ENCODE data around the gene FGF16. TPM values are rescaled to one million over a fixed set of nuclear protein-coding genes. Genes with fewer than 3 reads are reported as not detected.
"Not testable (repeated sequence)": the region's sequence is repeated elsewhere in the genome, so short reads cannot be mapped to it uniquely, and the experiment has no call there.

FGF16 gene
- polyA plus RNA-seq (2013) = 4.3 TPM

DNA sequence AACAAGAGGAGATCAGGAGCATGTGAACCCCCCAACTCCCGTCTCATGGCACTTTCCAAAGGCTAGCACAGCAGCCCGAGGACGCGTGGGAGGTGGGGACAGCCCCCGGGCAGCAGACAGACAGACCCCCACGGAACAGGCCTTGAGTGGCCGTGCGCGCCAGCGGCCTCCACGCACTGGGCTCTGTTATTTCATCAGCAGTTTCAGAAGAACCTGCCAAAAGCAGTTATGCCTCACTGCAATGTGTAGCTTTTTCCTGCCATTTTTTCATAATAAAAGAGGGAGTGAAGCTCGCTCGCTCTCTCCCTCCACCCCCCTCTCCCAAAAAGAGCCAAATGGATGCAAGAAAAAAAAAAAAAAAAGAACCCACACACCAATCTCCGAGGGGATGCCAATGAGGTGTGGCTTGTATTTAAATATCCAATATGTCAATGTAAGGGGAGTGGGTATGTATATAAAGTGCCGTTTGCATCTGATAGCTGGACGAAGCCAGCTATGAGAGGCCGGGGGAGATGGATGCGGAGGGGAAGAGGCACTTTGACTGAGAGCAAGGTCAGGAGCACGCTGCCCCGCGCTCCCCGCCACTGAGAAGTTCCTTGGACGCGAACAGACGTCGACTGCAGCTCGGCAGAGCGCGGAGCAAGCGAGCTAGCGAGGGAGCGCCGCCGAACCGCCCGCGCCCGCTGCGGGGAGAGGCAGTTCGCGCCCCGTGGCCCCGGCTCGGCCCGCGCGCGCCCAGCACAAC is at the start of gene FGF16:
Gene FGF16, plus strand, starts transcription at position 482 of the 745 bp plus-strand sequence. CDS start 286 bp downstream, outside the sequence.
- peaks cover 0 to 5% (median 0%) of the 10 kb centered on the region in 5 experiments for H3K27me3 ChIP-seq (replicated peaks in 2 of 5; ENCODE audit: control insufficient read depth in 4 of 5, insufficient read depth in 5 of 5, low read length in 4 of 5)
- DNase-seq = peak; percentile 18 to 57 (median 35)
- H3K4me3 ChIP-seq (ENCODE audit: control insufficient read depth in 1 of 7, extremely low read depth in 1 of 7, insufficient read depth in 4 of 7, low read depth in 2 of 7, low read length in 6 of 7) = peak within 1 kb of the TSS; percentile 43 to 76 (median 59)
- no peaks in the 10 kb centered on the region for H3K36me3 ChIP-seq (ENCODE audit: control insufficient read depth in 4 of 4, insufficient read depth in 4 of 4, low read length in 3 of 4)
- peaks cover 4 to 77% (median 37%) of the 10 kb centered on the region in 4 experiments for H3K4me1 ChIP-seq (ENCODE audit: control extremely low read depth in 1 of 4, control insufficient read depth in 4 of 4, insufficient read depth in 4 of 4, low read length in 3 of 4)
- 37% methylated on average over 46 of the region's 48 CpGs for WGBS (ENCODE audit: insufficient coverage)
- H3K9me3 ChIP-seq (ENCODE audit: control extremely low read depth in 1 of 5, control insufficient read depth in 4 of 5, insufficient read depth in 2 of 5, low read depth in 1 of 5, low read length in 4 of 5) = no peaks in the 10 kb centered on the region
- peak within 1 kb of the TSS; percentile 46 to 70 for H3K27ac ChIP-seq (ENCODE audit: insufficient read depth in 1 of 2, low read depth in 1 of 2, low read length in 2 of 2, poor library complexity in 1 of 2, severe bottlenecking in 2 of 2)
- ChIA-PET CTCF (interaction anchor here (0.5 to 1.9 kb wide), 3 partner anchors 9 to 402 kb away, joined by 3 to 7 read pairs (median 3); no protein-coding TSS in a partner anchor), POLR2A (interaction anchor here (1.6 kb wide), 1 partner anchor 16 kb away, joined by 5 read pairs; no protein-coding TSS in a partner anchor)

- ChIA-PET CTCF (no interaction called here), POLR2A (no interaction called here)
- 77% methylated on average over 2 of the region's 3 CpGs for WGBS (ENCODE audit: insufficient coverage)
- H3K27ac ChIP-seq (ENCODE audit: insufficient read depth in 1 of 2, low read depth in 1 of 2, low read length in 2 of 2, poor library complexity in 1 of 2, severe bottlenecking in 2 of 2) = no peak overlapping the region
- H3K4me3 ChIP-seq (ENCODE audit: control insufficient read depth in 1 of 7, extremely low read depth in 1 of 7, insufficient read depth in 4 of 7, low read depth in 2 of 7, low read length in 6 of 7) = no peak overlapping the region
- H3K27me3 ChIP-seq (replicated peaks in 2 of 5; ENCODE audit: control insufficient read depth in 4 of 5, insufficient read depth in 5 of 5, low read length in 4 of 5) = no peaks in the 10 kb centered on the region
- H3K36me3 ChIP-seq (ENCODE audit: control insufficient read depth in 4 of 4, insufficient read depth in 4 of 4, low read length in 3 of 4) = no peaks in the 10 kb centered on the region
- DNase-seq = no peak
- no peaks in the 10 kb centered on the region for H3K9me3 ChIP-seq (ENCODE audit: control extremely low read depth in 1 of 5, control insufficient read depth in 4 of 5, insufficient read depth in 2 of 5, low read depth in 1 of 5, low read length in 4 of 5)
- H3K4me1 ChIP-seq (ENCODE audit: control extremely low read depth in 1 of 4, control insufficient read depth in 4 of 4, insufficient read depth in 4 of 4, low read length in 3 of 4) = no peaks in the 10 kb centered on the region
These were observed 48.7 kb upstream of the FGF16 start for GRCh38 chrX:77398330-77398954.

DNA sequence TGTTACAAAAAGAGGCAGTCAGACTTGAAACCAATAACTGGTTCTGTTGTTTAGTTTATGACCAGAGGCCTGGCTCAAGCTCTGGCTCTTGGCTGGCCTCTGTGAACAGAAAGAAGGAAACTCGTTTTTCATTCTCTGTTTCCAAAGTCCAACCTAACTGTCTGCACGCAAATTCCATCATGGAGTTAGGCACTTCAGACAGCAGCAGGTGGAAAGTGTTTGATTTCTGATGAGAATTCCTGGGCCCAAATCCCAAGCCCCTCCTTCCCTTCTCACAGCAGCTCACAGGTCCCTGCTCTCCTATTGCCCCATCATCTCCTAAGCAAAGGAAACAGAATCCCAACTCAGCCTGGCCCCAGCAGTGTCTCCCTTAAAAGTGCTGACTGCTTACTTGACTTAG is 42.8 kb upstream of the FGF16 start:
- 50% methylated on average over 1 of the region's 2 CpGs for WGBS (ENCODE audit: insufficient coverage)
- H3K36me3 ChIP-seq (ENCODE audit: control insufficient read depth in 4 of 4, insufficient read depth in 4 of 4, low read length in 3 of 4) = no peaks in the 10 kb centered on the region
- no peaks in the 10 kb centered on the region for H3K27me3 ChIP-seq (replicated peaks in 2 of 5; ENCODE audit: control insufficient read depth in 4 of 5, insufficient read depth in 5 of 5, low read length in 4 of 5)
- POLR2A ChIA-PET = no interaction called here
- H3K9me3 ChIP-seq (ENCODE audit: control extremely low read depth in 1 of 5, control insufficient read depth in 4 of 5, insufficient read depth in 2 of 5, low read depth in 1 of 5, low read length in 4 of 5) = no peaks in the 10 kb centered on the region
- H3K4me1 ChIP-seq (ENCODE audit: control extremely low read depth in 1 of 4, control insufficient read depth in 4 of 4, insufficient read depth in 4 of 4, low read length in 3 of 4) = no peaks in the 10 kb centered on the region
- H3K27ac ChIP-seq (ENCODE audit: insufficient read depth in 1 of 2, low read depth in 1 of 2, low read length in 2 of 2, poor library complexity in 1 of 2, severe bottlenecking in 2 of 2) = no peak overlapping the region
- H3K4me3 ChIP-seq (ENCODE audit: control insufficient read depth in 1 of 7, extremely low read depth in 1 of 7, insufficient read depth in 4 of 7, low read depth in 2 of 7, low read length in 6 of 7) = no peak overlapping the region
- DNase-seq = no peak
- CTCF ChIA-PET = no interaction called here

GRCh38 chrX:77407821-77408220 is 39.4 kb upstream of the FGF16 start:
- DNase-seq; H3K4me3 ChIP-seq (ENCODE audit: control insufficient read depth in 1 of 7, extremely low read depth in 1 of 7, insufficient read depth in 4 of 7, low read depth in 2 of 7, low read length in 6 of 7); H3K27me3 ChIP-seq (replicated peaks in 2 of 5; ENCODE audit: control insufficient read depth in 4 of 5, insufficient read depth in 5 of 5, low read length in 4 of 5); CTCF ChIA-PET; H3K9me3 ChIP-seq (ENCODE audit: control extremely low read depth in 1 of 5, control insufficient read depth in 4 of 5, insufficient read depth in 2 of 5, low read depth in 1 of 5, low read length in 4 of 5); H3K27ac ChIP-seq (ENCODE audit: insufficient read depth in 1 of 2, low read depth in 1 of 2, low read length in 2 of 2, poor library complexity in 1 of 2, severe bottlenecking in 2 of 2); POLR2A ChIA-PET; H3K4me1 ChIP-seq (ENCODE audit: control extremely low read depth in 1 of 4, control insufficient read depth in 4 of 4, insufficient read depth in 4 of 4, low read length in 3 of 4); H3K36me3 ChIP-seq (ENCODE audit: control insufficient read depth in 4 of 4, insufficient read depth in 4 of 4, low read length in 3 of 4): not testable (repeated sequence)
- no CpG with 5 or more reads among the region's 1 CpG for WGBS (ENCODE audit: insufficient coverage)

GRCh38 chrX:77412631-77413030 is 34.6 kb upstream of the FGF16 start:
- H3K27ac ChIP-seq (ENCODE audit: insufficient read depth in 1 of 2, low read depth in 1 of 2, low read length in 2 of 2, poor library complexity in 1 of 2, severe bottlenecking in 2 of 2) = no peak overlapping the region
- DNase-seq = no peak
- H3K36me3 ChIP-seq (ENCODE audit: control insufficient read depth in 4 of 4, insufficient read depth in 4 of 4, low read length in 3 of 4) = no peaks in the 10 kb centered on the region
- H3K9me3 ChIP-seq (ENCODE audit: control extremely low read depth in 1 of 5, control insufficient read depth in 4 of 5, insufficient read depth in 2 of 5, low read depth in 1 of 5, low read length in 4 of 5) = peaks cover 0 to 3% (median 0%) of the 10 kb centered on the region in 5 experiments
- WGBS (ENCODE audit: insufficient coverage) = 79% methylated on average over 3 of the region's 3 CpGs
- CTCF ChIA-PET = no interaction called here
- POLR2A ChIA-PET = no interaction called here
- no peak overlapping the region for H3K4me3 ChIP-seq (ENCODE audit: control insufficient read depth in 1 of 7, extremely low read depth in 1 of 7, insufficient read depth in 4 of 7, low read depth in 2 of 7, low read length in 6 of 7)
- H3K27me3 ChIP-seq (replicated peaks in 2 of 5; ENCODE audit: control insufficient read depth in 4 of 5, insufficient read depth in 5 of 5, low read length in 4 of 5) = no peaks in the 10 kb centered on the region
- no peaks in the 10 kb centered on the region for H3K4me1 ChIP-seq (ENCODE audit: control extremely low read depth in 1 of 4, control insufficient read depth in 4 of 4, insufficient read depth in 4 of 4, low read length in 3 of 4)

DNA sequence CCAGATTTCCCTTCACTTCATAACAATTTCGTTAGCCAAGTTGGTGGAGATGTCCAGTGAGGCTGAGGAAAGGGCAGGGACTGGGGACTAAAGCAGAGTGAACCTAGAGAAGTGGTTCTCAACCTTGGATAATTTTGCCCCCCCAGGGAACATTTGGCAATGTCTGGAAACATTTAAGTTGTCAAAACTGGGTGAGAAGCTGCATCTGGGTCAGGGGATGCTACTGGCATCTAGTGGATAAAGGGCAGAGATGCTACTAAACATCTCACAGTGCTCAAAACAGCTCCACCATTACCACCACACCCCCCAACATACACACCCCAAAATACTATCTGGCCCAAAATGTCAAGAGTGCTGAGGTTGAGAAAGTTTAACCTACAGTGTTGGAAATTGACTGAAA is 32.0 kb upstream of the FGF16 start:
- peaks cover 0 to under 1% (median 0%) of the 10 kb centered on the region in 5 experiments for H3K9me3 ChIP-seq (ENCODE audit: control extremely low read depth in 1 of 5, control insufficient read depth in 4 of 5, insufficient read depth in 2 of 5, low read depth in 1 of 5, low read length in 4 of 5)
- no peaks in the 10 kb centered on the region for H3K4me1 ChIP-seq (ENCODE audit: control extremely low read depth in 1 of 4, control insufficient read depth in 4 of 4, insufficient read depth in 4 of 4, low read length in 3 of 4)
- no peak overlapping the region for H3K4me3 ChIP-seq (ENCODE audit: control insufficient read depth in 1 of 7, extremely low read depth in 1 of 7, insufficient read depth in 4 of 7, low read depth in 2 of 7, low read length in 6 of 7)
- WGBS (ENCODE audit: insufficient coverage) = no CpG with 5 or more reads among the region's 1 CpG
- ChIA-PET POLR2A (no interaction called here), CTCF (no interaction called here)
- H3K27me3 ChIP-seq (replicated peaks in 2 of 5; ENCODE audit: control insufficient read depth in 4 of 5, insufficient read depth in 5 of 5, low read length in 4 of 5) = no peaks in the 10 kb centered on the region
- H3K27ac ChIP-seq (ENCODE audit: insufficient read depth in 1 of 2, low read depth in 1 of 2, low read length in 2 of 2, poor library complexity in 1 of 2, severe bottlenecking in 2 of 2) = no peak overlapping the region
- peak in 1 of 3 donors; percentile 4 for DNase-seq
- no peaks in the 10 kb centered on the region for H3K36me3 ChIP-seq (ENCODE audit: control insufficient read depth in 4 of 4, insufficient read depth in 4 of 4, low read length in 3 of 4)

DNA sequence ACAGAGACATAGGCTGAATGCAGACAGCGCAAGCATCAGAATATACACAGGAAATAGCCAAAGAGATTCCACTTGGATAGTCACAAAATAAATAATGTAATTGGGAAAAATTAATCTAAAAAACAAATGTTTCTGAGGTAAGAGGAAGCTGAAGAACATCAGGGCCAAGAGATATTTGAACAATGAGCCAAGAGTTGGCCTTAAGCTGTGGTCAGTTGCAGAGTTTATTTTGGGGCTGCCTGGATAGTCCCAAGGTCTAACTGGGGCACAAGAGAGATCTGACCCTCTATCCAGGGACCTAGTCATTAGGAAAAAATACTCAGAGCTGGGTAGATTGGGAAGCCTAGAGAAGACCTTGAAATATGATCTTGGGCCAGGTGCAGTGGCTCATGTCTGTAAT is 31.3 kb upstream of the FGF16 start:
- POLR2A ChIA-PET = no interaction called here
- no peak overlapping the region for H3K4me3 ChIP-seq (ENCODE audit: control insufficient read depth in 1 of 7, extremely low read depth in 1 of 7, insufficient read depth in 4 of 7, low read depth in 2 of 7, low read length in 6 of 7)
- WGBS (ENCODE audit: insufficient coverage) = no CpG with 5 or more reads among the region's 1 CpG
- H3K27ac ChIP-seq (ENCODE audit: insufficient read depth in 1 of 2, low read depth in 1 of 2, low read length in 2 of 2, poor library complexity in 1 of 2, severe bottlenecking in 2 of 2) = no peak overlapping the region
- CTCF ChIA-PET = no interaction called here
- no peaks in the 10 kb centered on the region for H3K4me1 ChIP-seq (ENCODE audit: control extremely low read depth in 1 of 4, control insufficient read depth in 4 of 4, insufficient read depth in 4 of 4, low read length in 3 of 4)
- H3K36me3 ChIP-seq (ENCODE audit: control insufficient read depth in 4 of 4, insufficient read depth in 4 of 4, low read length in 3 of 4) = no peaks in the 10 kb centered on the region
- DNase-seq = no peak
- H3K9me3 ChIP-seq (ENCODE audit: control extremely low read depth in 1 of 5, control insufficient read depth in 4 of 5, insufficient read depth in 2 of 5, low read depth in 1 of 5, low read length in 4 of 5) = no peaks in the 10 kb centered on the region
- no peaks in the 10 kb centered on the region for H3K27me3 ChIP-seq (replicated peaks in 2 of 5; ENCODE audit: control insufficient read depth in 4 of 5, insufficient read depth in 5 of 5, low read length in 4 of 5)

Data from common myeloid progenitor, CD34-positive (primary cell).